ENCODE results near the gene KCNK15. TPM values are rescaled to one million over a fixed set of nuclear protein-coding genes. Genes with fewer than 3 reads are reported as not detected.

The KCNK15 gene
- total and polyA plus RNA-seq, 3 donors from 2014 or later, result 4.4 to 23.4 (median 16.9) TPM

- no peak for DNase-seq
- Histone ChIP-seq H3K4me3 (no peak overlapping the region), H3K36me3 (ENCODE audit: low read depth, missing control alignments) (no peaks in the 10 kb centered on the region), H3K27ac (no peak overlapping the region), H3K9me3 (no peaks in the 10 kb centered on the region), H3K27me3 (no peaks in the 10 kb centered on the region), H3K4me1 (no peaks in the 10 kb centered on the region)
- TF ChIP-seq POLR2A (IDR thresholded peaks at IDR 0.05) (no peak), CTCF (IDR thresholded peaks at IDR 0.05) (no peak)
- 34 to 51% methylated on average over 7 of the region's 7 CpGs for WGBS, 2 donors
- intact Hi-C loops (cut with DNase I; ENCODE audit: low total_unique reads), result no loop called here
These were observed 31.3 kb downstream of the KCNK15 start for GRCh38 chr20:44776980-44777379.

- WGBS, 2 donors, result 35 to 52% methylated on average over 5 of the region's 5 CpGs
- Histone ChIP-seq H3K9me3 (no peaks in the 10 kb centered on the region), H3K4me3 (no peak overlapping the region), H3K36me3 (ENCODE audit: low read depth, missing control alignments) (no peaks in the 10 kb centered on the region), H3K27ac (no peak overlapping the region), H3K27me3 (no peaks in the 10 kb centered on the region), H3K4me1 (peaks cover 4% of the 10 kb centered on the region)
- intact Hi-C loops (cut with DNase I; ENCODE audit: low total_unique reads), result no loop called here
- peak; percentile 60 for DNase-seq
- TF ChIP-seq POLR2A (IDR thresholded peaks at IDR 0.05), result no peak
- TF ChIP-seq CTCF (IDR thresholded peaks at IDR 0.05), result no peak
These were observed 34.6 kb downstream of the KCNK15 start for GRCh38 chr20:44780226-44780625.

DNA sequence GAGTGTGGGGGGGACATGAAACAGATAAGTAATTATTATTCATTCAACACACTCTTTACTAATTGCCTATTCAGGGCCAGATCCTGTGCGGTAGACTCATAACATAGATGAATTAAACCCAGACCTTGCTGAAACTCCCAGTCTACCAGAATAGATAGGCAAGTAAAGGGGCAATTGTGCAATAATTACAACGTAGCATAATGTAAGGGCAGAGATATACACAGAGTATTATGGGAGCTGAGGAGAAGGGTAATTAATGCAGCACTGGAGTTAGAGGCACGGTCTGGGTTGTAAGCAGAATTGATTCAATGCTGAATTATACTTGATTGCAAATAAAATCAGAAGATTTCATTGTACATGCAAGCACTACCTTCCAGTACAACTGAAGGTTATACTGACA, 35.5 kb downstream of the KCNK15 start:
- no peaks in the 10 kb centered on the region for H3K27me3 ChIP-seq
- intact Hi-C loops (cut with DNase I; ENCODE audit: low total_unique reads), result no loop called here
- WGBS, 2 donors, result 66 to 71% methylated on average over 3 of the region's 3 CpGs

GRCh38 chr20:44781791-44782190, 36.1 kb downstream of the KCNK15 start:
- Histone ChIP-seq H3K4me3 (no peak overlapping the region), H3K27me3 (no peaks in the 10 kb centered on the region), H3K4me1 (peaks cover 19% of the 10 kb centered on the region), H3K27ac (no peak overlapping the region), H3K9me3 (no peaks in the 10 kb centered on the region), H3K36me3 (ENCODE audit: low read depth, missing control alignments) (no peaks in the 10 kb centered on the region)
- intact Hi-C loops (cut with DNase I; ENCODE audit: low total_unique reads), result no loop called here
- TF ChIP-seq CTCF (IDR thresholded peaks at IDR 0.05) (no peak), POLR2A (IDR thresholded peaks at IDR 0.05) (no peak)
- WGBS, 2 donors, result 73 to 74% methylated on average over 3 of the region's 3 CpGs
- DNase-seq, result no peak

More for the DNA sequence above, 35.5 kb downstream of the KCNK15 start:
- Histone ChIP-seq H3K4me3 (no peak overlapping the region), H3K9me3 (no peaks in the 10 kb centered on the region), H3K36me3 (ENCODE audit: low read depth, missing control alignments) (no peaks in the 10 kb centered on the region), H3K27ac (no peak overlapping the region), H3K4me1 (peaks cover 12% of the 10 kb centered on the region)
- TF ChIP-seq POLR2A (IDR thresholded peaks at IDR 0.05), result no peak
- no peak for TF ChIP-seq CTCF (IDR thresholded peaks at IDR 0.05)
- no peak for DNase-seq

DNA sequence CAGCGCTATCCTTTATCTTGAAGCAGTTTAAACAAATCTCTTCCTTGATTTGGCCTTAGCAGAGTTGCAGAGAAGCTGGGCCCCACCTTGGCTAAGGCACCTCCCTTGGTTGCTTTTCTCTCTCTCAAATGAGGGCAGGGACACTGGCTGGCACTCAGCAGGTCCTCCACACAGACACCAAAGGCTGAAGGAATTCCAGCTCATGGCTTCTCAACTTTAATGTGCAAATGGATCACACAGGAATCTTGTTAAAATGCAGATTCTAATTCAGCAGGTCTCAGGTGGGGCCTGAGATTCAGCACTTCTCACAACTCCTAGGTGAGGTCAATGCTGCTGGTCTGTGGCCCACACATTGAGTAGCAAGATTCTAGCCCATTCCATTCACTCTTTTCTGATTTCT, 39.0 kb downstream of the KCNK15 start:
- DNase-seq, result no peak
- H3K27me3 ChIP-seq, result no peaks in the 10 kb centered on the region
- no peak overlapping the region for H3K27ac ChIP-seq
- peaks cover 24% of the 10 kb centered on the region for H3K4me1 ChIP-seq
- TF ChIP-seq CTCF (IDR thresholded peaks at IDR 0.05) (no peak), POLR2A (IDR thresholded peaks at IDR 0.05) (no peak)
- WGBS, 2 donors, result 61 to 83% methylated on average over 1 of the region's 1 CpG
- intact Hi-C loops (cut with DNase I; ENCODE audit: low total_unique reads), result no loop called here
- no peak overlapping the region for H3K4me3 ChIP-seq
- no peaks in the 10 kb centered on the region for H3K9me3 ChIP-seq
- no peaks in the 10 kb centered on the region for H3K36me3 ChIP-seq (ENCODE audit: low read depth, missing control alignments)

Measured in testis (tissue), 3 donors.